HG03520 (cell line): ENCODE data around the gene PRR29.
"Not testable (repeated sequence)": the region's sequence is repeated elsewhere in the genome, so short reads cannot be mapped to it uniquely, and the experiment has no call there.

Experiments
- ATAC-seq: cut with Tn5 transposase; IDR thresholded peaks from one replicate; pipeline ENCODE4 v1.9.1; 2021; ENCODE audit warnings: mild to moderate bottlenecking, moderate library complexity; ENCODE audit not compliant: unreplicated experiment

The PRR29 gene

GRCh38 chr17:63973930-63974593 is 24.1 kb upstream of the PRR29 start:
- no peak for ATAC-seq

GRCh38 chr17:63974594-63975192 is 23.5 kb upstream of the PRR29 start:
- no peak for ATAC-seq

GRCh38 chr17:63975541-63976092 is 22.5 kb upstream of the PRR29 start:
- ATAC-seq, result no peak

GRCh38 chr17:63976702-63977101 is 21.4 kb upstream of the PRR29 start:
- no peak for ATAC-seq

- ATAC-seq, result no peak
Observed at GRCh38 chr17:63978272-63979200, 19.6 kb upstream of the PRR29 start.

- not testable (repeated sequence) for ATAC-seq
Observed at GRCh38 chr17:63982641-63983040, 15.5 kb upstream of the PRR29 start.

GRCh38 chr17:63983320-63983719 is 14.8 kb upstream of the PRR29 start:
- no peak for ATAC-seq

DNA sequence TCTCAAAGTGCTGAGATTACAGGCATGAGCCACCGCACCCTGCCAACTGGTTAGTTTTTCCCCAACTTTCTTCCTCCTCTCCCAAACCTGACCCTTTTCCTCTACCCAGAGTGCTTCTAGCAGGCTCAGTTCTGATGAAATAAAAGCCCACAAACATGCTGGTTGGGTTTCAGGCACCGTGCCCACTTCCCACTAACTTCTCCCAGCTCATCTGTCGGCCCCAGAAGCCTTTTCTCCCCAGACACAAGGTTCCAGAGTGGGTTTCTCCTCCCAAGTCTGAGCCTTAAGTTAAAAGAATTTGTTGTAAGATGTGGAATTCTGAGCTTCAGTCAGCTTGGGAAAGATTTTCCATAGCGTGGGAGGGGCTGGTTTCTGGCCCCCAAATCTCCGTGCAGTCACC is 13.9 kb upstream of the PRR29 start:
- no peak for ATAC-seq

- ATAC-seq, result no peak
Observed at GRCh38 chr17:63984651-63985386, 13.3 kb upstream of the PRR29 start.

GRCh38 chr17:63985387-63986140 is 12.6 kb upstream of the PRR29 start:
- no peak for ATAC-seq

DNA sequence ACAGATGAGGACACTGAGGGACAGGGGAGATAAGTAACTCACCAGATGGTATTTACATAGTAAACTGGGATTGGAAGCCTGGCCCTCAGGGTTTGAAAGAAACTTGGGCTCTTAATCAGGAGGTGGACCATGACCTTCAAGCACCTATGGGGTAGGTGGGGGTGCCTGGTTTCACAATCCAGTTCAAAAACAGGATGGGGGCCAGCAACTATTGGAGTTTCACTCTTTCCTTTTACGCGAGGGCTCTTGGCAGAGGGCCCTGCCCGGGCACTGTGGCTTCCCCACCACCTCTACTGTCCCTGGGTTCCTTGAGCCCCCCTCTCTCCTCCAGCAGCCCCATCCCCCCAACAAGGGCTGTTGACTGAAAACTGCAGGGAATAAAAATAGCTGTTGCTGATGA is 11.3 kb upstream of the PRR29 start:
- no peak for ATAC-seq

DNA sequence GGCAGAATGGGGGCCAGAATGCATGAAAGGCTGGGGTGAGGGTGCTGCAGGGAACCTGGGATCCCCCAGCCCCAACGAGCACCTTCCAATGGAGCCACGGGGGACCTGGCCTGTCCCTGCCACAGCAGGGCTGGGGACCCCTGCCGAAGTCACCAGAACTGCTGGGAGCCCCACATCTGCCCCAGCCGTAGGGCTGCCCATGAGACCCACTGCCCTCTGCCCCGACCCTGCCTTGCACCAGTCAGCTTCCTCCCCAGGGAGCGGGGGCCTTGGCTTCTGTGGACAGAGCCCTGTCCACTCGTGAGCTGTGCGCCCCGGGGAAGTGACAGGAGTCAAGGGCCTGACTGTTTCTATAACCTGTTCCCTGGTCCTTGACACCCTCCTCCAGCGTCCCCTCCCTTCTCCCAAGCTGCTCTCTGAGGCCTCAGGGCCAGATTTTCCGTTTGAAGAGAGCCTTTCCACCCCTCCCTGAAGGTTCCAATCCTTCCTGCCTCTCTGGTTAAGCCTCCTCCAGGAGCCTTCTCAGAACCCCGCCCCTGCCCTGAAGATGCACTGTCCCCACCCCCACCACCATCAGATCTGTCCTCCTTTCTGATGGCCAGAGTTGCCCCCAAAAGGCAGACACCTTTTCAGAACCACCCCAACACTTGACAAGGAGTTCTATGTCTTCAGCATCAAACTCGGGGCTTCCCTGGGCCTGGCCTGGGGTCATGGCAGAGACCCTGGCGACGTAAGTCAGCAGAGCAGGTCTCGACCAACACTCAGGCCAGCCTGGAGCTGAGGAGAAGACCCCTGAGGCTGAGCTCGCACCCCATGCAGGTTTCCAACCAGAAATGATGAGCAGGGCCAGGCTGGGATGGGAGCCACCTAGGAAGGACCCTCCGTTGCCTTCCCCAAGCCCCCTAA is 10.7 kb upstream of the PRR29 start:
- ATAC-seq, result no peak

DNA sequence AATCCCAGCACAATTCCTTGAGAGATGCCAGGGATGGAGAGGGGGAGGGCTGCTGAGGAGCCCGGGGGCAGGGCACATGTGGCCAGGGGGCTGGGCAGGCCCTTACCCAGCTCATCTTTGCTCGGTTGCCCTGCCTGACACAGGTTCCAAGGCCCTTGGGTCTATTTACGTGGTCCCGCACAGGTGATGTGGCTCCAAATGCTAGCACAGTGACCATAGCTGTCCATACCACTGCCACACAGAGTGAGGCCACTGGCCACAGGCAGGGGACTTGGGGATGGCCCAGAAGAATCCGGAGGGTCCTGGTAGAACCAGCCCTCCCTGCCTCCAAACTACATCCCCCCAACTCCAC is 10.0 kb upstream of the PRR29 start:
- no peak for ATAC-seq

DNA sequence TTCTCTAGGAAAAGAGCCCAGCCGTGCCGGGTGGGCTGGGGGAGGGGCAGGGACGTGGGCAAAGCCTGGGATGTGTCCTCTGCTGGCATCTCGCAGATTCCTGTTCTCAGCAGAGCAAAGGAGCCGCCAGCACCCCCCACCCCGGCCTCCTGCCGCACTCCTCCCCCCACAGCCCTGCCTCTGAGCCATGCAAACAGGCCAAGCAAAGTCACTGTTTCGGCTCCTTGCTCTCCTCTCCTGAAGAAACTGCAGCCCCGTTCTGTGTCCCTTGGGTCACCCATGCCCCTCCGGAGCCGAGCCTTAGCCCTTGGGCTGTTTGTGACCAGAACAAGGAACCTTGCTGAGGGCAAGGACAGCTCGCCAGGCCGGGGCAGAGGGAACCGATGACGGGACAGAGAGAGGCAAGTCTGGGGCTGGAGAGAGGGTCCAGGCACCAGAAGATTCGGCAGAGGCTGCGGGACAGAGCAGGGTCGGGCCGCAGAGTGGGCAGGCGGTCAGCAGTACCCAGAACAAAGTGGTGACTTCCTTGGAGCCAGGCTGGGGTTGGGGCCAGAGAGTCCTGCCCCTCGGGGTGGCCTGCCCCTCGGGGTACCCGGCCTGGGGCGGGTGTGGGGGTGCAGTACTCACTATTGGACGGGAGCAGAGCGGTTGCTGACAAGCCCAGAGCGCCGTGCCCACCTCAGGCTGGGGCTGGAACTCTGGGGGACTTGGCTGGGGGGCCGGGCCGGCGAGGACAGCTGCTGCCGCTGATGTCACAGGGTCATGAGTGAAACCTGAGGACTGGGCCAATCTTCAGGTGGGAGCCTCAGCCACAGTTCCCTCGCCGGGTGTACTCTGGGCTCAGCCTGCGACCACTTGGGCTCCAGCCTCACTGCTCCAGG is 9.2 kb upstream of the PRR29 start:
- ATAC-seq, result no peak

GRCh38 chr17:63989622-63990345 is 8.4 kb upstream of the PRR29 start:
- ATAC-seq, result no peak

DNA sequence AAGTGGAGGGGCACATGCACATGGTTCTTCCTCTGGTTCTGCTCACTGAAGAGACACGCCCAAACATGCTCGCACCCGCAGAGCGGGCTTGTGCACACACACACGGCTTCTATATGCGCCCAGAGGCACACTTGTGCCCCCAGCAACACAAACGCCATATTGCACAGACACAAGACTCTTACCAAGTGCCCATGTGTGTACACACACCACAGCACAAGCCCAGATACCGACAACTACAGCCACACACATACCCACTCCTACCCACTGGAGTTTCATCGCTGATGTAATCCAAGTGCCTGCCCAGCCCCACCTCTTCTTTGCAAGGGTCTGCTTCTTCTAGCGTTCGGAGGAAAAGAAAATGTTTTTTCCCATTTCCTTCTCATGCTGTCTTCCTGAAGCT is 6.5 kb upstream of the PRR29 start:
- ATAC-seq, result no peak

DNA sequence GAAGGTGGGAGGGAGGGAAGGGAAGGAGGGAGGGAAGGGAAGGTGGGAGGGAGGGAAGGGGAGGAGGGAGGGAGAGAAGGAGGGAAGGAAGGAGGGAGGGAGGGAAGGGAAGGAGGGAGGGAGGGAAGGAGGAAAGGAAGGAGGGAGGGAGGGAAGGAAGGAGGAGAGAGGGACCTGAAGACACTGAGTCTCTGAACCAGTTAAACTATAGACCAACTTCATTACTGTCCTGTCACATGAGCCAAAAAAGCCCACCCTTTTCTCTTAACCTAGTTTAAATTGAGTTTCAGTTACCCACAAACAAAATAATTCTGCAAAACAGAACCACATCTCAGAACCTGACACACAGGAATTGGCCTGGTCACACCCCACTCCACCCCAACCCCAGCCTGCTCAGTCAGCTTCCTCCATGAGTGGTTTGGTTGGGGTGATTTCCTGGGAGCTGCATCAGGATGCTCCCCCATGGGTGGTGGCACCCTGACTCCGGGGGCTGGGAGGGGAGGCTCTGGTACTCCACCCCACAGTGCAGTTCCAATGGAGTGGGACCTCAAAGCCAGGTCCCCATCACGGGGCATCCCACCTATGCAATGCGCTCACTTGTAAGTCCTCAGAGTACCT is 4.7 kb upstream of the PRR29 start:
- no peak for ATAC-seq
